Activated naive CD8-positive, alpha-beta T cell treated with anti-CD3 and anti-CD28 coated beads, Interleukin-2, amount 50 U/mL, for 16 hours (primary cell): ENCODE measurements around the gene SORCS1.

Experiments used
- DNase-seq: peaks from one replicate; pipeline ENCODE4 v3.0.0-alpha.2; 2020; ENCODE audit warnings: low read depth, low spot score

Gene SORCS1

DNA sequence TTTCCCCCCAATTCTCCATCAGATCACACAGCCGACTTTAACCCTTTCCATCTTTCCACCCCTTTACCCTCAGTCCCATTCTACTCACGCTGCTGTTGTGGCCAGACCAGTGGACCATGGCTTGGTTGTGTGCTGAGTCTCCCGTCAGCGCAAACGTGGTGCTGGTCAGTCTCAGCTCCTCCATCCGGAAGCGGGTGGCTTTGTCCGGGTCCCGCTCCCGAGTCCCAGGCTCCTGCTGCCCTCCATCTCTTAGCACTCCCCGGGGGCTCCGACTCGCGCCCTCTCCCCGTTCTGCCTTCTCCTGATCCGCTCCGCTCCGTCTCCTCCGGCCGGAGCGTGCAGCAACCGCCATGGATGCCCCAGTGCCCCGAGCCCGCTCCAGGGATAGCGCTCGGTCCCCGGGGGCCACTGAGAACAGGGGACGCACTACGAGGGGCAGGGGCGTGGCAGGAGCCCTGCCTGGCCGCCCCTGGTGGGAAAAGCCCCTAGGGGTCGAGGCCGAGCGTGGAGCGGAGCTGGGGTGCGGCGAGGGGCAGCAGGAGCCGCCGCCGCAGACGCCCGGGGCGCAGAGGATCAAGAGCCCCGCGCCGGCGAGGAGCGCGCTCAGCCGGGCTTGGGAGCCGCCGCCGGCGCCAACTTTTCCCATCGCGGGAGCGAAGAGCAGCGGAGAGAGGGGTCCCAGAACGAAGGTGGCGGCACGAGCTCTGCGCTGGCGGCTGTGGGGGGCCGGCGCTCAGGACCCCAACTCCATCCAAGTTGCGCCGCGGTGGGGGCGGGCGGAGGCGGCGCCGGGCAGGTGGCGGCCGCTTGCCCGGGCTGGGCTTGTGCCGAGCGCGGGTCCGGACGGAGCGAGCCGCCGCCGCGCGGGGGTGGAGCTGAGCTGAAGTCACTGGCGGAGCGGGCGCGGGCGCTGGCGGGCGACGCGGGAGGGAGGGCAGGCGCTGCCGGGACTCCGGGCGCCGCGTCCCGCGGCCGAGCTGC, at the start of gene SORCS1:
TSS of gene SORCS1 (minus strand) at position 826 of the 981 bp plus-strand sequence.
- no peak for DNase-seq

- no peak for DNase-seq
Measured at GRCh38 chr10:107214261-107214660, 49.8 kb upstream of the SORCS1 start.

GRCh38 chr10:107213861-107214260, 49.4 kb upstream of the SORCS1 start:
- no peak for DNase-seq

- DNase-seq: no peak
Measured at GRCh38 chr10:107206833-107207232, 42.3 kb upstream of the SORCS1 start.

DNA sequence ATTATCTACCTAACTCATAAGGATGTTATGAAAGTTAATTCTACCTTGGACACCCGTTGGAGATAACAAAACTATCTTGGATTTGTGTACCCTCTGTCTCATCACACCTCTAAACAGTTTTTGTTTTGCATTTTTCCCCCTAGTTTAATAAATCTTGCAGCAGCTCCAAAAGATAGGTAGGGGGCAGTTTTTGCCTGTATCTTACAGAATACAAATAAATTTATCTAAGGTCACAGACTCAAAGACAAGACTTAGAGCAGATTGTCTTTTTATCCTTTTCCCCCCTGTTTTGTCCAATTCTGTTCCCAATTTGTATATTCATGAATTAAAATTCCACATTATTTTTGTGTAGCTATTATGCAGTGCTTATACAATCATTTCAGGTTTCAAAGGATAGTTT, 5.0 kb upstream of the SORCS1 start:
- DNase-seq: no peak

DNA sequence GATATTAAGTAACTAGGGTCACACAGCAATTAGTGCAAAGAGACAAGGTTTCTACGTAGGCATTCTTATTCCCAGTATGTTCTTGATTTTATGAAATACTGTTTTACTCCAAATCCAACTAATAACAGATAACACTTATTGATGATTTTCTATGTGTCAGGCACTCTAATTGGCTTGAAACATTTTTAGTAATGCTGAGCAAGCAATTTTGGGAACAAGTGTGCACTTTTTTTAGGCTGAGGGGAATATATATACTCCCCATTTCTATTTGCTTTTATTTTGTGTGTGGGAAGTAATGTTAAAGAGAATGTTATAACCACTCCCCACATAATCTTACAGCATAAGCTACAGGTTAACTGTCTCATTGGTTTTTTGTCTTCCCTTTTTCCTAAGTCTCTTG, 4.2 kb upstream of the SORCS1 start:
- no peak for DNase-seq

- DNase-seq: no peak
Measured at GRCh38 chr10:107166403-107166802, 1.9 kb upstream of the SORCS1 start.

DNA sequence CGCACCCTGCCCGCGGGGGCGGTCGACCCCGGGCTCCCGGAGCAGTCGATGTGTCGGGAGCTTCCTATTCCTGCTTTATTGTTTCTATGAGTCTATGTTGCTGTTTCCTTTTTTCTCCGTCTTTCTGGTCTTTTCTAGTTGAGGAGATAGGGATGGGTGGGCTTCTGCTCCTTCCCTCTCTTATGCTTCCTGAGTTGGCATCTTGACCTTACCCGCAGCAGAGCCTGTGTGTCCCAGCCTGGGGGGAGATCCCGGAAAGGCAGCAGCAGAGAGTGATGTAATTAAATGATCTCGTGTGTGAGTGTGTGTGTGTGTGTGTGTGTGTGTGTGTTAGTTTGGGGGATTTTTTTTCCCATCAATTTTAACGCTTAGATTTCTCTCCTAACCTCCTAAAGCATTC, 486 bp upstream of the SORCS1 start:
- no peak for DNase-seq

- no peak for DNase-seq
Measured at GRCh38 chr10:107163076-107163855, 1.2 kb downstream of the SORCS1 start.

- no peak for DNase-seq
Measured at GRCh38 chr10:107160866-107161265, 3.6 kb downstream of the SORCS1 start.

GRCh38 chr10:107159871-107160270, 4.6 kb downstream of the SORCS1 start:
- no peak for DNase-seq

DNA sequence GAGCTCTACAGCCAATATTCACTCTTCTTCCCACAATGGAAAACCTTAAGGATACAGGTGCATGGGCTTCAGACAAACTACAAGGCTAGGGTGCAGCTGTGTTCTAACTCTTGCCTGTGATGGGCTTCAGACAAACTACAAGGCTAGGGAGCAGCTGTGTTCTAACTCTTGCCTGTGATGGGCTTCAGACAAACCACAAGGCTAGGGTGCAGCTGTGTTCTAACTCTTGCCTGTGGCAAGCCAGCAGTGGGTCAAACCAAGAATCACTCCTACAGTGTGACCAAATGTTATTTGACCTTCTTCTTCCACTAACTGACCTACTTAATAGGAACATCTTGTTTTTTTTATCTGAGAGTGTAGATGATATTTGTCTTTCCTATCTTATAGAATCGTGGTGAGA, 7.4 kb downstream of the SORCS1 start:
- DNase-seq: no peak

DNA sequence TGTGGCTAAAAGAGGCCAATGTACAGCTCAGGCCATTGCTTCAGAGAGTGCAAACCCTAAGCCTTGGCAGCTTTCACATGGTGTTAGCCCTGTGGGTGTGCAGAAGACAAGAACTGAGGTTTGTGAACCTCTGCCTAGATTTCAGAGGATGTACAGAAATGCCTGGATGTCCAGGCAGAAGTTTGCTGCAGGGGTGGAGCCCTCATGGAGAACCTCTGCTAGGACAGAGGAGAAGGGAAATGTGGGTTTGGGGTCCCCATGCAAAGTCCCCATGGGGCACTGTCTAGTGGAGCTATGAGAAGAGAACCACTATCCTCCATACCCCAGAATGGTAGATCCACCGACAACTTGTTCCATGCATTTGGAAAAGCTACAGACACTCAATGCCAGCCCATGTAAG, 12.4 kb downstream of the SORCS1 start:
- DNase-seq: no peak

- no peak for DNase-seq
Measured at GRCh38 chr10:107148906-107149305, 15.6 kb downstream of the SORCS1 start.

GRCh38 chr10:107144490-107144889, 20.0 kb downstream of the SORCS1 start:
- DNase-seq: no peak

- DNase-seq: no peak
Measured at GRCh38 chr10:107141524-107142061, 22.9 kb downstream of the SORCS1 start.

- DNase-seq: no peak
Measured at GRCh38 chr10:107139237-107139636, 25.3 kb downstream of the SORCS1 start.

DNA sequence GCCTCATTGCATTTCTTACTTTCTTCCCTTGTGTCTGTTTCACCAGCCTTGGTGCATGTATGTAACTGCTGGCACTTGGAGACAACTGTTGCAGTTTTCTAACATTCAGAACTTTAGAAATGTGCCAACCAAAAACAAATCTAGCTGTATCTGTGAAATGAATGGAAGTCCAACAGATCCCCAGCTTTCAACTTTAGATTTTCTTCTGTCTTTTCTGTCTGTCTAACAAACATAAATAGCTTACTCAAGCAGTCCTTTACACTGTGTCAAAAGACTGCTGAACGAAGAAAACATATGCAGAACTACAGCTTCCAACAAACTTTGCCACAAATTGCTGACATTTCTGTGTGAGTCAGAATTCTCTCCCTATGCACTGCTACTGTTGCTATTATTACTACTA, 30.9 kb downstream of the SORCS1 start:
- no peak for DNase-seq

- DNase-seq: no peak
Measured at GRCh38 chr10:107129000-107129399, 35.5 kb downstream of the SORCS1 start.

DNA sequence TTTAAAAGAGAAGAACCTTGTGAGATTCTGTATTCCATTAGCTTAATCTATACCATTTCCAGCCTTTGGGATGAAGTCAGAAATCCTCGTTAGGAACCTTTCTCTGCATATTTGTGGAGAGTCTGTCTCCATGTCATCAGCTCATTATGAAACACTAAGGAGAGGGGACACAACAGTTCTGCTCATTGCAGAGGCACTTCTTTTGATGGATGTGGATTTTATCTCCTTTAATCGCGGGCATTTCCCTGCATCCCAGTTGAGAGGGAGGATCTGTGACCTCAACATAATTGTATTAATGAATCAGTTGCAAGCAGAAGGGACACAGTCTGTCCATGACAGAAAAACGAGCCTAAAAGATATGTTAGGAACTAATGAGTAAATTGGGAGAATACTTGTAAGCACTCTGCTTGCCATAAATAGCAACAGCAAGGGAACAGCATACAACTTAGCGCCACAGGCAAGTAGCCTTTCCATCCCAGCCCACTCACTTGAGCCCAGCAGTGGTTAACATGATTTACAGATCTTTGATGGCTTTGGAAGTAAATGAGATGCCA, 37.9 kb downstream of the SORCS1 start:
- no peak for DNase-seq

DNA sequence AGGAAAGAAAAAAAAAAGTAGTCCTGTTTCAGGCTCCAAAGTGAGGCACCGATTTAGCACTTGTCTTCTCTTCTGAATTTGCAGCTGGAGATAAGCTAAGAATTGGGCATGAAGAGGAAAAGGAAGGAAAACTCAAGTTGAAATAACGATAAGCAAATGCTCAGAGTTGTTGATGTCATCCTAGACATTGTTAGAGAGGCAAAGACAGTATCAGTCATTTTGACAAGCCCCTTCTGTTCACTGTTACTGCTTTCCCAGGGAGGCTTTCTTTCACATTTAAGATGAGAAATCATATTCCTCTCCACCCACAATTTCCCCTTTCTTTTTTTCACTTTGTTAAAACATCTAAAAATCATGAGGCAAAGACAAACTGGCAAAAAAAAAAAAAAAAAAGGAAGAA, 41.8 kb downstream of the SORCS1 start:
- no peak for DNase-seq

DNA sequence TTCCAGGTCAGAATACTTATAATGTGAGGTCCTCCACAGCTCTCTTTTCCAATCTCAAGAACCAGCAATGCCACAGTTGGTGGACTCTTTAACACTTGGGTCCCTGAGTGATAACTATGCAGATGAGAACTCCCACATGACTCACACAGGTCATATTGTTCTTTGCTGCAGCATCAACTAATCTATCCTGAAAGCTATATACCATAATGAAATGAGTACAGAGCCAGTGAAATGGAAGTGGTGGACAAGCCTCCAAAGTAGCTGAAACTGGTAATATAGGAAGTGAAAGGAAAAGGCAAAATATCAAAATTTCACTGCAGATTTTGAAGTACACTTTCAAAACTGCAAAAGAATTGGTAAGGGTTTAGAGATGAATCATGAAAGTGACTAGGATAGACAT, 45.6 kb downstream of the SORCS1 start:
- DNase-seq: no peak
